Activated CD4-positive, alpha-beta T cell treated with anti-CD3 and anti-CD28 coated beads, Interleukin-2, amount 10 ng/mL, durations not matched to agents 24 days and 14 days (primary cell): ENCODE data around the gene HEXD. TPM values are rescaled to one million over a fixed set of nuclear protein-coding genes. Genes with fewer than 3 reads are reported as not detected.

Experiments used
- DNase-seq: peaks from one replicate; pipeline ENCODE4 v3.0.0; 2022
- H3K27ac Mint-ChIP-seq: one replicate; pipeline ENCODE4 v1.8.0; 2022; ENCODE audit warnings: mild to moderate bottlenecking, mixed read lengths
- H3K27me3 Mint-ChIP-seq: one replicate; pipeline ENCODE4 v1.8.0; 2022; ENCODE audit warnings: mixed read lengths
- H3K36me3 Mint-ChIP-seq: one replicate; pipeline ENCODE4 v1.8.0; 2022; ENCODE audit warnings: low read depth, mild to moderate bottlenecking, mixed read lengths
- H3K4me1 Mint-ChIP-seq: one replicate; pipeline ENCODE4 v1.8.0; 2021; ENCODE audit warnings: mixed read lengths
- H3K4me3 Mint-ChIP-seq: one replicate; pipeline ENCODE4 v1.8.0; 2022; ENCODE audit warnings: mild to moderate bottlenecking, moderate library complexity, mixed read lengths
- H3K9me3 Mint-ChIP-seq: one replicate; pipeline ENCODE4 v1.8.0; 2021; ENCODE audit warnings: mixed read lengths
- intact Hi-C: fragments of 100-400 bp; cut with micrococcal nuclease; formaldehyde crosslinking; loops from one replicate; pipeline ENCODE4 v1.15.1; 2023
- total RNA-seq: library from RNA; stranded (reverse); gene quantifications from 2 replicates; pipeline ENCODE4 v1.2.3, GENCODE V29; 2022

The HEXD gene
- total RNA-seq, 1 donor from 2014 or later: 36.0 TPM

DNA sequence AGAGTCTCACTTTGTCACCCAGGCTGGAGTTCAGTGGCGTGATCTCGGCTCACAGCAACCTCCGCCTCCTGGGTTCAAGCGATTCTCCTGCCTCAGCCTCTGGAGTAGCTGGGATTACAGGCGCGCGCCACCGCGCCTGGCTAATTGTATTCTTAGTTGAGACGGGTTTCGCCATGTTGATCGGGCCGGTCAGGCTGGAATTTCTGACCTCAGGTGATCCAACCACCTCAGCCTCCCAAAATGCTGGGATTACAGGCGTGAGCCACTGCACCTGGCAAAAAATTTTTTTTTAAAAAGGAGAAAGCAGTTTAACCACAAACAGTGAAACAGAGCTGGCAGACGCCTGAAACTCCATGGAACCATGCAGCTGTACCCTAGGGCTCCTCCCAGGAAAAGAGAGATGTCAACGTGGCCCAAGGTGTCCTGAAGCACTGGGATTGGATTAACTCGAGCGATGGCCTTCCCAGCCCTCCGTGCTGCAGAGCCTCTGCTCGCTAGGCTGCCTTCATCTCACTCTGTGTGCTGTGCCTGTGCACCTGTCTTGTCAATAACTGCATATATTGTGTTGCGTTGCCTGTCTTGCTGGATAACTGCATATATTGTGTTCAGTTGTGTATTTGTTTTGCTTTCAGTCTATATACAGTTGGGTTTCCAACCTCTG lies 71.8 kb downstream of the HEXD start:
- H3K27ac Mint-ChIP-seq: no peak overlapping the region
- H3K36me3 Mint-ChIP-seq: peaks cover 40% of the 10 kb centered on the region
- H3K27me3 Mint-ChIP-seq: no peaks in the 10 kb centered on the region
- no peak for DNase-seq
- H3K9me3 Mint-ChIP-seq: no peaks in the 10 kb centered on the region
- H3K4me1 Mint-ChIP-seq: peaks cover 19% of the 10 kb centered on the region
- no peak overlapping the region for H3K4me3 Mint-ChIP-seq
- intact Hi-C loops: loop anchor here (5.0 kb wide), 1 partner anchor 62 kb away; no protein-coding TSS in a partner anchor

DNA sequence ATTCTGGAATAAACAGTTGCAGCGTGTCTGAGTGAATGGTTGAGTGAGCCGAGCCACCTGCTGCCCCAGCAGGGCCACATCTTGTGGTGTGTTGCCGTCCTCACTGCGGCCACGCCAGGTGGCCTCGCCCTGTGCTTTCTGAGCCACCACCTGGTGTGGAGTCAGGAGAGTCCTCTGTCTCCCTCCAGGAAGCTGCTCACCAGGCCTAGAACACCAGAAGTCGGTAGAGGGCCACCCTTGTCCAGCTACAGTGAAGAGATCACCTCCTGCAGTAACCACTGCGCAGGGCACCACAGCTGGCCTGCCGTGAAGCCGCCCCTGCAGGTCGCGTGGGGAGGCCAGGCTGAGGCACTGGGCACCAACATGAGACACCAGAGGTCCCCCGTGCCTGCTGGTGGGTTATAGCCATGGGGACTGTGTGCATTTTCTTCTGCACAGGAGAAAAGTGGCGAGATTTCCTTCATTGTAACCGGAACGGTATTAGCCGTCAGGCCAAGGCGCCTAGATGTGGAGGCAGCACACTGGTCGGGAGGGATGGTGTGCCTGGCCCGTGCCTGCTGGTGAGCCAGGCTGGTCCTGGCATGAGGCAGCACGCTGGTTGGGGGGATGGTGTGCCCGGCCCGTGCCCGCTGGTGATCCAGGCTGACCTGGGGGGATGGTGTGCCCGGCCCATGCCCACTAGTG lies 72.5 kb downstream of the HEXD start:
- no peak for DNase-seq
- H3K36me3 Mint-ChIP-seq: peaks cover 33% of the 10 kb centered on the region
- peaks cover 19% of the 10 kb centered on the region for H3K4me1 Mint-ChIP-seq
- intact Hi-C loops: loop anchor here (5.0 kb wide), 1 partner anchor 62 kb away; no protein-coding TSS in a partner anchor
- H3K9me3 Mint-ChIP-seq: no peaks in the 10 kb centered on the region
- no peaks in the 10 kb centered on the region for H3K27me3 Mint-ChIP-seq
- H3K27ac Mint-ChIP-seq: no peak overlapping the region
- no peak overlapping the region for H3K4me3 Mint-ChIP-seq

DNA sequence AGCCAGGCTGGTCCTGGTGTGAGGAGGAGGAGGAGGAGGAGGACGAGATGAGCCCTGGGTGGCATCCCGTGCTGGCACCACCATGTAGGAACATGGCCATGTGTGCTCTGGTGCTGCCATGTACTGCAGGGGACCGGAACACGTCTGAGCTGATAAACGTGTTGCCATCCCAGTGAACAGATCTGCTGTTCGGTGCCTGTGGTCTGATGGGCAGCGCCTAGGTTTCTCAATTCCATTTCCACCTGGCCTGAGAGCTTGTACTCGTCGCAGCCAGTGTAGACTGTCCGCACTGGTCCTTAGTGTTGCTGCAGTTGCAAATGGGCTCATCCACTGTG lies 73.0 kb downstream of the HEXD start:
- H3K4me3 Mint-ChIP-seq: no peak overlapping the region
- H3K4me1 Mint-ChIP-seq: peaks cover 16% of the 10 kb centered on the region
- peaks cover 28% of the 10 kb centered on the region for H3K36me3 Mint-ChIP-seq
- intact Hi-C loops: loop anchor here (5.0 kb wide), 1 partner anchor 61 kb away; no protein-coding TSS in a partner anchor
- H3K27me3 Mint-ChIP-seq: no peaks in the 10 kb centered on the region
- DNase-seq: no peak
- no peaks in the 10 kb centered on the region for H3K9me3 Mint-ChIP-seq
- no peak overlapping the region for H3K27ac Mint-ChIP-seq

DNA sequence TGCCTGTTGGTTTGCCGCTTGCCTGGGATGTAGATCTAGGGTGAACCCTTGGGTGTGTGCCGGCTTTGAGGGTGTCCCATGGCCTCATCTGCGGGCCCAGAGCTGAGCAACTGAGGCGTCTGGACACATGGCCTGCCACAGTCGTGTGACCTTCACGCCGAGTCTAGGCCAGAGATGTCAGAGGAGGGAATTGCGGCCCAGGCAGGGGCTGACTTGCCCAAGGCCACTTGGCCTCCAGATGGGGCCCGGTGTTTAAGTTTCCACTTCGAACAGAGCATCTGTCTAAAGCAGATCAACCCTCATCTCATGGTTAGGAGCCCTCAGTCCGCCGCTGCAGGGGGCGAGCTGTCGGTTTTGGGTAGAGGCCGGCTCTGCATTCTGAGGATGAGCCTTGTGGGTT lies 73.4 kb downstream of the HEXD start:
- peaks cover 12% of the 10 kb centered on the region for H3K4me1 Mint-ChIP-seq
- H3K4me3 Mint-ChIP-seq: no peak overlapping the region
- H3K36me3 Mint-ChIP-seq: peaks cover 24% of the 10 kb centered on the region

More for the DNA sequence above, 73.4 kb downstream of the HEXD start:
- H3K27ac Mint-ChIP-seq: no peak overlapping the region
- H3K27me3 Mint-ChIP-seq: no peaks in the 10 kb centered on the region
- intact Hi-C loops: loop anchor here (5.0 kb wide), 1 partner anchor 61 kb away; no protein-coding TSS in a partner anchor
- H3K9me3 Mint-ChIP-seq: no peaks in the 10 kb centered on the region
- DNase-seq: no peak

Other genes with a start within 250 kb of the HEXD start
- gene CCDC57, start 205.5 kb upstream of the HEXD start, total RNA-seq: 56.0 and 58.4 TPM in 2 replicates
- 162 and 171 TPM in 2 replicates for gene SLC16A3, start 189.3 kb upstream of the HEXD start, total RNA-seq
- gene CSNK1D, start 144.6 kb upstream of the HEXD start, total RNA-seq: 137 and 146 TPM in 2 replicates
- 413 and 415 TPM in 2 replicates for gene CD7, start 100.7 kb upstream of the HEXD start, total RNA-seq
- gene SECTM1, start 84.6 kb upstream of the HEXD start, total RNA-seq: 4.3 and 4.6 TPM in 2 replicates
- gene TEX19, start 59.1 kb upstream of the HEXD start, total RNA-seq: 0.09 TPM in 2 replicates
- gene UTS2R, start 46.6 kb upstream of the HEXD start, total RNA-seq: 0.14 TPM in 1 of 2 replicates, not detected in the other
- 26.7 and 33.0 TPM in 2 replicates for gene OGFOD3, start 239 bp downstream of the HEXD start, total RNA-seq
- gene CYBC1, start 32.4 kb downstream of the HEXD start, total RNA-seq: 256 and 268 TPM in 2 replicates
- 99.7 and 101 TPM in 2 replicates for gene NARF, start 40.4 kb downstream of the HEXD start, total RNA-seq
- gene FOXK2, start 101.4 kb downstream of the HEXD start, total RNA-seq: 92.6 and 97.4 TPM in 2 replicates
- gene WDR45B, start 230.1 kb downstream of the HEXD start, total RNA-seq: 62.8 and 66.8 TPM in 2 replicates